Measurements from ENCODE around the gene JDP2. TPM values are rescaled to one million over a fixed set of nuclear protein-coding genes. Genes with fewer than 3 reads are reported as not detected.

Gene JDP2
- total RNA-seq, 6 experiments from 2014 or later: 48.0 to 67.8 (median 61.8) TPM

DNA sequence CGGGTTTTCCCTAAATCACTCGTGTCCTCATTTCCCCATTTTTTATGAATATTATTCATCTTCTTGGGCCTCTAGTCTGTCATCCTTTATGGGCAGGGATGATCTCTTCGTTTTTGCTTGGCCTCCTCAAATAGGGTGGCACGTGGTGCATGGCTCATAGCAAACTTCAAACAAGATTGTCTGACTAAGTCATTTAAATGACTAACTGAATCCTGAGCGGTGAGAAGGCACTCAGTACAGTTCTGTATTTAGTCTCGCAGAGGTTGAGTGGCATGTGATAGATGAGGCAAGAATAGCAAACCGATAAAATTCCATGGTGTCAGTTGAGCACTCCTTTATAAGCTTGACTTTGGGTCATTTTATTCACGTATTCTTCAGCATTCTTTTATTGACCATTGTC, 5.7 kb upstream of the JDP2 start:
- no peaks in the 10 kb centered on the region for H3K9me3 Mint-ChIP-seq
- peaks cover 38% of the 10 kb centered on the region for H3K4me1 Mint-ChIP-seq (ENCODE audit: low read depth)
- peak; percentile 81 for DNase-seq
- peak overlapping the region; percentile 42 for H3K27ac Mint-ChIP-seq
- TF ChIP-seq, protein P1, sequence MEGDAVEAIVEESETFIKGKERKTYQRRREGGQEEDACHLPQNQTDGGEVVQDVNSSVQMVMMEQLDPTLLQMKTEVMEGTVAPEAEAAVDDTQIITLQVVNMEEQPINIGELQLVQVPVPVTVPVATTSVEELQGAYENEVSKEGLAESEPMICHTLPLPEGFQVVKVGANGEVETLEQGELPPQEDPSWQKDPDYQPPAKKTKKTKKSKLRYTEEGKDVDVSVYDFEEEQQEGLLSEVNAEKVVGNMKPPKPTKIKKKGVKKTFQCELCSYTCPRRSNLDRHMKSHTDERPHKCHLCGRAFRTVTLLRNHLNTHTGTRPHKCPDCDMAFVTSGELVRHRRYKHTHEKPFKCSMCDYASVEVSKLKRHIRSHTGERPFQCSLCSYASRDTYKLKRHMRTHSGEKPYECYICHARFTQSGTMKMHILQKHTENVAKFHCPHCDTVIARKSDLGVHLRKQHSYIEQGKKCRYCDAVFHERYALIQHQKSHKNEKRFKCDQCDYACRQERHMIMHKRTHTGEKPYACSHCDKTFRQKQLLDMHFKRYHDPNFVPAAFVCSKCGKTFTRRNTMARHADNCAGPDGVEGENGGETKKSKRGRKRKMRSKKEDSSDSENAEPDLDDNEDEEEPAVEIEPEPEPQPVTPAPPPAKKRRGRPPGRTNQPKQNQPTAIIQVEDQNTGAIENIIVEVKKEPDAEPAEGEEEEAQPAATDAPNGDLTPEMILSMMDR (IDR thresholded peaks at IDR 0.05): no peak
- no peak overlapping the region; the same call in 1 of the 2 replicates for H3K4me3 Mint-ChIP-seq
- H3K27me3 Mint-ChIP-seq (ENCODE audit: insufficient read depth): peaks cover 3% of the 10 kb centered on the region; the same call in 1 of the 2 replicates
- H3K36me3 Mint-ChIP-seq (ENCODE audit: low read depth): no peaks in the 10 kb centered on the region

DNA sequence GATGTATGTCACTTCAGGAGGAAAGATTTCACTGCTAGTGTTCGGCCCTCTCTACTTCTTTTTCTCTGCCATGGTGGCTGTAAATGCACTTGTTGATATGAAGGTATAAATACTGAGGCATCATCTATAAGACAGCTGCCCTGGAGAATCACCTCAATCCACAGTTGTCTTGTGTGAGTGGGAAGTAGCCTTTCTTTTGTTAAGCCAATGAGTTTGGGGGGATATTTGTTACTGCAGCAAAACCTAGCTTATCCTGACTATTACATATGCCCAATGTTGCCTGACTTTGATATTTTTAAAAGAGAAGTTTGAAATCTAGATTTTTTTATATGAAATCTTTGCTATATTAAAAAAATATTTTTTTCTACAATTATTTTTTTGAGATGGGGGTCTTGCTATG, 3.3 kb upstream of the JDP2 start:
- Mint-ChIP-seq H3K4me3 (no peak overlapping the region), H3K27ac (no peak overlapping the region), H3K9me3 (no peaks in the 10 kb centered on the region), H3K4me1 (ENCODE audit: low read depth) (peaks cover 37% of the 10 kb centered on the region), H3K36me3 (ENCODE audit: low read depth) (no peaks in the 10 kb centered on the region), H3K27me3 (ENCODE audit: insufficient read depth) (peaks cover 3% of the 10 kb centered on the region)
- TF ChIP-seq, protein P1 (IDR thresholded peaks at IDR 0.05): no peak
- no peak for DNase-seq

DNA sequence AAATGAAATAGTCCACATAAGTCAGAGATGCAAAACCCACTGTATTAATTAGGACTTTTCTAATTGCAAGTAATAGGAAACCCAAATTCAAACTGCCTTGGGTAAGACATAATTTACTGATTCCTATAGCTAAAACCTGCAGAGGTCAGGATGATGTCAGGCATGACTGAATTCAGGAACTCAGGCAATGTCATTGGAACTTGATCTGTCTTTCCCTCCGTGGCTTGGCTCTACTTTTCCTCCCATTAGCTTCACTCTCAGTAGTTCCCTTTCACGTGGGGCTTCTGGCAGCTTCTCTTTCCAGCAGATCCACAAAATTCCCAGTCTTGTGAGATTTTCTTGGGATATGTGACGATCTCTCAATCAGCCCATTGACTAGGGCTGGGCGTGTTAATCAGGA, 2.4 kb upstream of the JDP2 start:
- Mint-ChIP-seq H3K36me3 (ENCODE audit: low read depth) (no peaks in the 10 kb centered on the region), H3K9me3 (no peaks in the 10 kb centered on the region), H3K4me1 (ENCODE audit: low read depth) (peaks cover 46% of the 10 kb centered on the region), H3K4me3 (no peak overlapping the region), H3K27ac (no peak overlapping the region), H3K27me3 (ENCODE audit: insufficient read depth) (peaks cover 2% of the 10 kb centered on the region; the same call in 1 of the 2 replicates)
- TF ChIP-seq, protein P1 (IDR thresholded peaks at IDR 0.05): no peak
- no peak for DNase-seq

DNA sequence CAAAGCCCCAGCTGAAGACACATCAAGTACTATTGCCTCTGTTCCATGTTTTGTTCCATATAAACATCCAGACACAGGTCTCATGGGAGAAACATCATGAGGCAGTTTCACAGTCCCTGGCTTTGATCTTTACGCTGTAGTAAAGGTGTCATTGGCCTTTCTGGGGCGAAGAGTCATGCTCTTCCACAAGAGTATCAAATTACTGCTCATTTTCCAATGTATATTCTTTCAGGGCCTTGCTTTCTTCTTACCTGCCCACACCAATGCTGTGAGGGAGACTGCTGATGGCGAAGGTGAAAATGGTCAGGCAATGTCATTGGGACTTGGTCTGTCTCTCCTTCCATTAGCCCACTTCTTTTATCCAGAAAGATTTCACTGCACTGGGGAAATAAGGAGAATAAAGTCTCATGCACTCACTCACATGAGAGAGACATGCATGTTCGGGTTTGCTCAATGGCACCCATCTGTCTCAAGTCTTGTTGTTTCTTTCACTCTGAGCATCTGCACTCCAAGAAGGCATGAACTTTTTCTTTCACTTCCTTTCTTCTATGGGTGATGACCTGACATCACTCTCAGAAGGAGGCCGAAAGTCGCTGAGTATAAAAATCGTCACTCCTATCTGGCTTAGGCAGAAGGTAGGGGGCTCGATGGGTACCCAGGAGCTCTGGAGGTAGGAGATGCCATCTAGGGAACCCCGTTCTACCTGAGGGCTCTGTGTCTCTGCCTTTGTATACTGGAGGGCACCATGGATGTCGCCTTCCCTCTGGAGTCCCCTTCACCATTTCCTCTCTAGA, 1.3 kb upstream of the JDP2 start:
- Mint-ChIP-seq H3K36me3 (ENCODE audit: low read depth) (peaks cover 3% of the 10 kb centered on the region; the same call in 1 of the 2 replicates), H3K4me3 (peak overlapping the region; percentile 73; the same call in 1 of the 2 replicates), H3K27ac (no peak overlapping the region), H3K4me1 (ENCODE audit: low read depth) (peaks cover 57% of the 10 kb centered on the region), H3K27me3 (ENCODE audit: insufficient read depth) (peaks cover 2% of the 10 kb centered on the region; the same call in 1 of the 2 replicates), H3K9me3 (no peaks in the 10 kb centered on the region)
- TF ChIP-seq, protein P1 (IDR thresholded peaks at IDR 0.05): no peak
- no peak for DNase-seq

DNA sequence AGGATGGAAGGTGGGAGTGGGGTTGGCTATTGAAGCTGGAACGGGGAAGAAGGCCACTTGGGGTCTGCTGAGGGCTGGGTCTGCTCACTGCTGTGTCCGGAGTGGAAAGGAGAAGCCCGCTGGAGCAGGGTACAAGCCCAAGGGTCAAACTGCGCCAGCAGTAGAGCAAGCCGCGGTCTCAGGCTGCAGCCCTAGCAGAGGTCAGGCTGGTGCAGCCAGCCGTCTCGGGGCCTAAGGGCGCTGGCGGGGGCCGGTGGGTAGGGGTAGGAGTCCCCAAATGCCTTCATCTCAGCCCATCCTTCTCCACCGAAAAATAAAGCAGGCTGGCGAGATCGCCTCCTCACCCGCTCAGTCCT, 718 bp upstream of the JDP2 start:
- peak overlapping the region; percentile 56; the same call in 1 of the 2 replicates for H3K27ac Mint-ChIP-seq
- DNase-seq: no peak
- peaks cover 54% of the 10 kb centered on the region for H3K4me1 Mint-ChIP-seq (ENCODE audit: low read depth)
- TF ChIP-seq, protein P1 (IDR thresholded peaks at IDR 0.05): no peak
- no peaks in the 10 kb centered on the region for H3K9me3 Mint-ChIP-seq
- peak overlapping the region; percentile 73 for H3K4me3 Mint-ChIP-seq
- peaks cover 8% of the 10 kb centered on the region for H3K36me3 Mint-ChIP-seq (ENCODE audit: low read depth)
- peaks cover under 1% of the 10 kb centered on the region; the same call in 1 of the 2 replicates for H3K27me3 Mint-ChIP-seq (ENCODE audit: insufficient read depth)

Measured in HFFc6 (cell line).